Stimulated activated naive B cell treated with anti-CD40 and anti-IgM and Interleukin-4, amounts not matched to agents 10 μg/mL and 1 μg/mL and 100 μg/mL, for 72 hours (primary cell): ENCODE data around the gene SLC66A1.

Experiments
- ATAC-seq, 2 donors: fragments of 150-1000 bp; cut with Tn5 transposase; replicated peaks; 2 replicates each; pipeline ENCODE4 v1.10.0; 2021; ENCODE audit warnings: moderate library complexity in 1 of 2
- DNase-seq: peaks from one replicate; pipeline ENCODE4 v3.0.0; 2021
- H3K27ac Mint-ChIP-seq: one replicate; pipeline ENCODE4 v1.8.0; 2022; ENCODE audit warnings: mild to moderate bottlenecking, mixed read lengths
- H3K27me3 Mint-ChIP-seq, 2 donors: one replicate each; pipeline ENCODE4 v1.8.0; 2022; ENCODE audit warnings: mixed read lengths in 2 of 2
- H3K36me3 Mint-ChIP-seq, 2 donors: one replicate each; pipeline ENCODE4 v1.8.0; 2022; ENCODE audit warnings: mixed read lengths in 2 of 2, mild to moderate bottlenecking in 1 of 2
- H3K4me1 Mint-ChIP-seq, 2 donors: one replicate each; pipeline ENCODE4 v1.8.0; 2022; ENCODE audit warnings: mixed read lengths in 2 of 2, mild to moderate bottlenecking in 1 of 2
- H3K4me3 Mint-ChIP-seq, 2 donors: one replicate each; pipeline ENCODE4 v1.8.0; 2022; ENCODE audit warnings: mild to moderate bottlenecking in 2 of 2, mixed read lengths in 2 of 2, moderate library complexity in 1 of 2
- H3K9me3 Mint-ChIP-seq, 2 donors: one replicate each; pipeline ENCODE4 v1.8.0; 2022; ENCODE audit warnings: mixed read lengths in 2 of 2, mild to moderate bottlenecking in 1 of 2

Gene SLC66A1

DNA sequence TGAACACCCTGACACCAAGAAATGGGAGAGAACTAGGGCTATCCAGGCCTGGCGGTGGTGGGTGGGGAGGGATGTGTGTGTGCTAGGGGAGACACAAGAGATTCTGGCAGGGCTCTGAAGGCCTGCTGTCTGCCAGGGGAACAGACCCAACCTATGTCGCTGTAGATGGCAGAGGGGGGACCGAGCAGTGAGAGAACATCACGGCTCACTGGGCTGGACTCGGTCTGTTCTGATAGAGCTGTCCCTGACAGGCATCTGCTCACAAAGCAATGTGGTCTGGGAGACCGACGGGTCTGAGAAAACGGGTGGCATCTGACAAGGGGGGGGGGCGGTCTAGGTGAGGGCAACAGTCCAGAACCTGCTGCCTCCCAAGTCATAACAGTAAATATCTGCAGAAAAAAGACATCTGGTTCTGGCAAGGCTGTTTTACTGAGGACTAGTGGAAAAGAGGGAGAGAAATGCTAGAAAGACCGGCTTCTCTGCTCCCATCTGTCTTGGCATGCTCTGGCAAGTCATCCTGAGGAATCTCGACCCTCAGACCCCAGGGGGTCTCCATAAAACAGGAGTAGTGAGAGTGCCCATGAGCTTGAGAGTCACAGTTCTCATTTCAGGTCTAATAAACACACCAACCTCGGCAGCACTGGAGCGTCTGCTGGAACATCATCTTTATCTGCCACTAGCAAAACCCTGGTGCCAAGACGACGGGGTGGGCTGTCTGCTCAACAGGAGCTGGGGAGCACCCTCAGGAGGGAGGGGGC lies 36.5 kb downstream of the SLC66A1 start:
- H3K4me1 Mint-ChIP-seq, result peaks cover 22 to 49% of the 10 kb centered on the region in 2 donors
- no peak for DNase-seq
- peaks cover 39 to 57% of the 10 kb centered on the region in 2 donors for H3K36me3 Mint-ChIP-seq
- H3K9me3 Mint-ChIP-seq, result no peaks in the 10 kb centered on the region
- H3K4me3 Mint-ChIP-seq, result peak overlapping the region in 1 of 2 donors; percentile 16
- no peaks in the 10 kb centered on the region for H3K27me3 Mint-ChIP-seq
- ATAC-seq, result peak; percentile 2 to 13
- H3K27ac Mint-ChIP-seq, result peak overlapping the region; percentile 42

DNA sequence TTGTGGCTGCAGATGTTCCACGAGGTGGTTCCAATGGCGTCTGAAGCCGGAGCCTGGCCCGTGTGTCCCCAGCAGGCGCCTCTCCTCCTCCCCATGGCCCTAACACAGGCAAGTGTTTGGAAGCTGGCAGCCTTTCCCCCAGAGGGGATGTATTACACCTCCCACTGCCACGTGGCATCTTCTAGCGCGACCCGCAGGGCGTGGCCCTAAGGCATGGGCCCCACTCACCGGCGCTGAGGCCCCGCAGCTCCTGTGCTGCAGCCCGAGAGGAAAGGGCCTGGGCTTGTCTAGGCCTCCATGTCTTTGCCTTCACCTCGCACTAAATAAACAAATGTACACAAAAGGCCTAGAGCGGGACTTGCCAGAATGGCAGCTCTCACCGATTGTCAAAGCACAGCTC lies 37.9 kb downstream of the SLC66A1 start:
- H3K9me3 Mint-ChIP-seq, result no peaks in the 10 kb centered on the region

GRCh38 chr1:19350566-19350965 lies 38.4 kb downstream of the SLC66A1 start:
- Mint-ChIP-seq H3K4me3 (no peak overlapping the region), H3K27ac (no peak overlapping the region), H3K27me3 (no peaks in the 10 kb centered on the region), H3K4me1 (peaks cover 17 to 42% of the 10 kb centered on the region in 2 donors), H3K9me3 (no peaks in the 10 kb centered on the region), H3K36me3 (peaks cover 42 to 58% of the 10 kb centered on the region in 2 donors)
- no peak for ATAC-seq
- no peak for DNase-seq

More for the DNA sequence above, 37.9 kb downstream of the SLC66A1 start:
- Mint-ChIP-seq H3K4me1 (peaks cover 17 to 42% of the 10 kb centered on the region in 2 donors), H3K36me3 (peaks cover 37 to 57% of the 10 kb centered on the region in 2 donors), H3K27me3 (no peaks in the 10 kb centered on the region), H3K27ac (no peak overlapping the region), H3K4me3 (no peak overlapping the region)
- DNase-seq, result no peak
- no peak for ATAC-seq

DNA sequence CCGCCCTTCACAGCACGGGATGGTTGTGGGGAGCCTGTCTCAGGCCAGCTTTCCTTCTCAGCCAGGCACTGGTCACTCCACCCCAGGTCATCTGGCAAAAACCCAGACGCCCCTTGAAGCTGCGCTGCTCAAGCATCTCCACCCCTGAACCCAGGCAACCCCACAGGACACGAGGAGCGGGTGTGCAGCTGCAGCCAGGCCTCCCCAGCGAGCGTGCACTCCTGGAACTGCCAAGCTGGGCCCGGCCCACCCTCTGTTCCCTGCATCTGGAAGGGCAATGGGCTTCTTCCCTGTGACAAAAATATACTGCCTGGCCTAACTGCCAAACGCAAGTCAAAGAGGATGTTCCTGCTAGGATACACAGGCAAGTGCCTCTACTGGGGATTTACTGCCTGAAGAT lies 39.7 kb downstream of the SLC66A1 start:
- ATAC-seq, result no peak
- Mint-ChIP-seq H3K4me1 (peaks cover 17 to 34% of the 10 kb centered on the region in 2 donors), H3K4me3 (no peak overlapping the region), H3K27me3 (no peaks in the 10 kb centered on the region), H3K36me3 (peaks cover 41 to 58% of the 10 kb centered on the region in 2 donors), H3K9me3 (no peaks in the 10 kb centered on the region), H3K27ac (peak overlapping the region; percentile 60)
- no peak for DNase-seq

- DNase-seq (no peak), ATAC-seq (no peak)
- Mint-ChIP-seq H3K4me1 (peaks cover 12 to 25% of the 10 kb centered on the region in 2 donors), H3K27ac (peak overlapping the region; percentile 37), H3K36me3 (peaks cover 41 to 66% of the 10 kb centered on the region in 2 donors), H3K4me3 (no peak overlapping the region), H3K9me3 (no peaks in the 10 kb centered on the region), H3K27me3 (no peaks in the 10 kb centered on the region)
Observed at GRCh38 chr1:19352839-19353238, 40.7 kb downstream of the SLC66A1 start.

- H3K4me3 Mint-ChIP-seq, result no peak overlapping the region
- H3K36me3 Mint-ChIP-seq, result peaks cover 37 to 60% of the 10 kb centered on the region in 2 donors
- H3K4me1 Mint-ChIP-seq, result peaks cover 5 to 17% of the 10 kb centered on the region in 2 donors
- ATAC-seq (no peak), DNase-seq (no peak)
- no peaks in the 10 kb centered on the region for H3K27me3 Mint-ChIP-seq
- no peaks in the 10 kb centered on the region for H3K9me3 Mint-ChIP-seq
- peak overlapping the region; percentile 52 for H3K27ac Mint-ChIP-seq
Observed at GRCh38 chr1:19353596-19353995, 41.5 kb downstream of the SLC66A1 start.

- no peak overlapping the region for H3K27ac Mint-ChIP-seq
- no peaks in the 10 kb centered on the region for H3K9me3 Mint-ChIP-seq
- peaks cover 33 to 52% of the 10 kb centered on the region in 2 donors for H3K36me3 Mint-ChIP-seq
- H3K4me1 Mint-ChIP-seq, result peaks cover 2 to 8% of the 10 kb centered on the region in 2 donors
- ATAC-seq (no peak), DNase-seq (no peak)
- H3K27me3 Mint-ChIP-seq, result no peaks in the 10 kb centered on the region
- no peak overlapping the region for H3K4me3 Mint-ChIP-seq
Observed at GRCh38 chr1:19354531-19354981, 42.4 kb downstream of the SLC66A1 start.

DNA sequence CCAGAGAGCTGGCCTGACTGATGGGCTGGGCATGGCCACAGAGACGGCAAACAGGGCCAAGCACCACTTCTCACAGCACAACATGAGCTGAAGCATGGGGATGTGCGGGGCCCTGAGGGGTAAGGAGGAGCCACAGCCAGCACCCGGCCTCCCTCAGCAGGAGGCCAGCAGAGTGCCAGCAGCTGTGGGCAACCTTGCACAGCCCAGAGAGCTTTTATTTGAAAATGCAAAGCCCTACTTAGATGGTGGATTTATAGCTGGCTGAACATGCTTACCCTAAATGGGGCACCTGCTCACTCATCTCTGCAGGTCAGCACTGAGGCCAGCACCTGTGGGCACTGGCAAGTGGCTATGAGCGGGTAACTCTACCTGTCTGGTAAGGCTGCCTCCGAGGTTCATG lies 44.1 kb downstream of the SLC66A1 start:
- no peaks in the 10 kb centered on the region for H3K9me3 Mint-ChIP-seq
- DNase-seq (no peak), ATAC-seq (no peak)
- H3K4me1 Mint-ChIP-seq, result peaks cover 4 to 17% of the 10 kb centered on the region in 2 donors
- H3K4me3 Mint-ChIP-seq, result no peak overlapping the region
- no peak overlapping the region for H3K27ac Mint-ChIP-seq
- no peaks in the 10 kb centered on the region for H3K27me3 Mint-ChIP-seq
- H3K36me3 Mint-ChIP-seq, result peaks cover 27 to 45% of the 10 kb centered on the region in 2 donors

GRCh38 chr1:19357299-19357986 lies 45.3 kb downstream of the SLC66A1 start:
- no peaks in the 10 kb centered on the region for H3K9me3 Mint-ChIP-seq
- H3K4me1 Mint-ChIP-seq, result peaks cover 4 to 19% of the 10 kb centered on the region in 2 donors
- ATAC-seq, result no peak

DNA sequence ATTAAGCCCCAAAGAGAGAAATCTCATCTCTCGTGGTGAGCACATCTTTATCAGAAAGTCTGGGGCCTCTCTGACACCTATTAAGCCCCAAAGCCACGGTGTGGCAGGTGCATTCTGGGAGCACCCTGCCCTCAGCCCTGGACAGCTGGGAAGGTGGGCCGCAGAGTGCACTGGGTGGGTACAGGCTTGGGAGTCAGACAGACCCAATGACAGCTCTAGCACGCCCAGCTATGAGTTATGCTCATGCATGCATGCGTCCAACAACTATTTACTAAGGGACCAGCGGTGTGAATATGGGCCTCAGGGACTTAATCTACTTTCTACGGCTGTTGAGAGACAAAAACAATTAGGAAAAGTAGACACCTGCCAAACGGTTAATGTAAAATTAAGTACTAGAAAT lies 46.6 kb downstream of the SLC66A1 start:
- Mint-ChIP-seq H3K27ac (no peak overlapping the region), H3K36me3 (peaks cover 17 to 28% of the 10 kb centered on the region in 2 donors)
- ATAC-seq, result no peak

More at GRCh38 chr1:19357299-19357986, 45.3 kb downstream of the SLC66A1 start:
- Mint-ChIP-seq H3K27ac (no peak overlapping the region), H3K36me3 (peaks cover 23 to 37% of the 10 kb centered on the region in 2 donors), H3K4me3 (no peak overlapping the region), H3K27me3 (no peaks in the 10 kb centered on the region)
- no peak for DNase-seq

DNA sequence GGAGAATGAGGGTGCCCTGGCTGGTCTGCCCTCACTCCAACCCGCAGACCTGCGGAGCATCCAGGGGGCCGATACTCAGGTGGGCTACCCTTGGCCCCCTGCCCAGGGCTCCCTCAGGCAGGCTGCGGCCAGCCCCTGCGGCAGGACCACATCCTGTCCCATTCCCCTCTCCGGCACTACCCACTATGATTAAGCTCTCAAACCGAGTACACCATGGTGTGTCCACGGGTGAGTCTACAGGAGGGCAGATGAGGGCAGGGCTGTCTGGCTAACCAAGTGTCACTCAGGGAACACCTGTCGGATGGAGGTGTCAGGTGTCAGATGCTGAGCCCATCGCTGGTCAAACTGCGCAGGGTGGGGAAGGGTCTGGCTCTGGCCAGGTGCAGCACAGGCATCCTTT lies 47.2 kb downstream of the SLC66A1 start:
- H3K27ac Mint-ChIP-seq, result no peak overlapping the region
- no peak for ATAC-seq

More for the DNA sequence above, 46.6 kb downstream of the SLC66A1 start:
- no peak for DNase-seq
- H3K4me3 Mint-ChIP-seq, result no peak overlapping the region
- no peaks in the 10 kb centered on the region for H3K27me3 Mint-ChIP-seq
- H3K4me1 Mint-ChIP-seq, result peaks cover 4 to 19% of the 10 kb centered on the region in 2 donors
- H3K9me3 Mint-ChIP-seq, result no peaks in the 10 kb centered on the region

DNA sequence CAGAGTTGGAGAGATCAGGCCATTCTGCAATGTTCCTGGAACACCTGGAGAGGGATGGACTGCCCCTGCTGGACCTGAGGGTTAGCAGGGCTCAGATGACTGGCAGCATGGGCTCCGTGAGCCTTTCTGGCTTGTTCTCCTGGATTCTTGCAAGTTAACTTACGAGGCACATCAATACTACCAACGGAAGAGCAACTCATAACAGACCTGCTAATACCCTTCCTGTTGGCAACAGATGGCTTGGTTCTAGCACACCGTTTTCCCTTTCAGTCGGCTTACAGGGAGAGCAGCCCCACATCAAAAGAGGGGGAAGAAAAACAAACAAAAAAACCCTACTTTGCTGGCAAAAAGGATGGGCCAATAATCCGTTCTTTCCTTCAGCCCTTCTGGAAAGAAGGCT lies 47.9 kb downstream of the SLC66A1 start:
- ATAC-seq, result no peak
- Mint-ChIP-seq H3K27me3 (no peaks in the 10 kb centered on the region), H3K36me3 (peaks cover 16 to 26% of the 10 kb centered on the region in 2 donors), H3K27ac (peak overlapping the region; percentile 59), H3K4me3 (no peak overlapping the region), H3K9me3 (no peaks in the 10 kb centered on the region), H3K4me1 (peaks cover 4 to 19% of the 10 kb centered on the region in 2 donors)
- no peak for DNase-seq

More for the DNA sequence above, 47.2 kb downstream of the SLC66A1 start:
- Mint-ChIP-seq H3K27me3 (no peaks in the 10 kb centered on the region), H3K36me3 (peaks cover 15 to 27% of the 10 kb centered on the region in 2 donors), H3K4me3 (no peak overlapping the region), H3K4me1 (peaks cover 4 to 19% of the 10 kb centered on the region in 2 donors), H3K9me3 (no peaks in the 10 kb centered on the region)
- no peak for DNase-seq

DNA sequence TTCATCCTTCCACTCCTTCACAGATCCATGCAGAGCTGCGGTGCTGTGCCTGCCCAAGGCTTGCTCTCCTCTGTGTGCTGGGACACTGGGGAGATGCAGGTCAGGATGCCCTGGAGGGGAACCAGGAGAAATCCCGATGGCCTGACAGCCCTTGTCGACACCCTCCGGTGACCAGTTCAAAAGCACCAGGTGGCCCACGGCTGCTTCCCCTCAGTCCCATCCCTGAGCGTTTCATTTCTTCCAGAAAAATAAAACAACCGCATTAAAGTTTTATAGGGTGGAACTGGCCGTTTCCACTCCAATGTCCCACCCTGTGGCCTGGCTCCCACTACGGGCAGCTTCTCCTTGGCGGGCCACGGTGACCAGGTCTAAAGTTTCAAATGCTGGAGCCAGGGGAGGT lies 48.3 kb downstream of the SLC66A1 start:
- no peak for ATAC-seq
- Mint-ChIP-seq H3K4me3 (no peak overlapping the region), H3K9me3 (no peaks in the 10 kb centered on the region), H3K36me3 (peaks cover 17 to 29% of the 10 kb centered on the region in 2 donors), H3K27me3 (no peaks in the 10 kb centered on the region), H3K27ac (peak overlapping the region; percentile 59), H3K4me1 (peaks cover 4 to 19% of the 10 kb centered on the region in 2 donors)
- no peak for DNase-seq

DNA sequence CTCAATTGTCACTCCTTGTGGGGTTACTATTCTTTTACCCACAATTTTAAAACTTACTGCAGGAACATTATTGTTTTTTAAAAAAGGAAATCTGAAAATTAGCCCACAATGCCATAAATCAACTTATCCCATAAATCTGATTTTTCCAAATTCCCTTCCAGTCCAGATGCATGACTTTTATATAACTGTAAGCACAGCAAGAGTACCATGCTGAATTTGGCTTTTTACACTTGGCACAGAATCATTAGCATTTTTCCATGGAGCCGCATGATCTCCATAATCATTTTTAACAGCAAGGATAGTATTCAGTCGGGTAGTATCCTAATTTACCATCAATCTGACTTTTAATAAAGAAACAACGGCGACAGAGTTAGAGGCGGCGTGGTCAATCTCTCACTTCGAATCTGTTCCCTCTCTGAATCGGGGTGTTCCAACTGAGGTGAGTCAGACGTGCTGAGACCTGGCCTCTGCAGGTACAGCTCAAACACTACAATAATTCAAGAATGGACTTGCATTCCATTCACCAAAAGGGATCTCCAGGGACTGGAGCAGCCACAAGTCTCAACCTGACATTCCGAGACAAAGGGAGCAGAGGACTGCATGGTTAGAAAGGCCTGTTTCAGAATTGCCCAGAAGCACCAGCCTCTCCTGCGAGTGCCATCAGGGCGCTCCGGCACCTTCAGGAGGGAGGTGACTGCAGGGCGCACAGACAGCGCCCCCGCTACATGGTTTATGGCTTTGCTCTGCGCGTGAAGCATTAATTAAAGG lies 48.9 kb downstream of the SLC66A1 start:
- H3K4me3 Mint-ChIP-seq, result no peak overlapping the region
- no peak for ATAC-seq
- peaks cover 4 to 19% of the 10 kb centered on the region in 2 donors for H3K4me1 Mint-ChIP-seq
- no peak overlapping the region for H3K27ac Mint-ChIP-seq
- H3K9me3 Mint-ChIP-seq, result no peaks in the 10 kb centered on the region
- peaks cover 16 to 28% of the 10 kb centered on the region in 2 donors for H3K36me3 Mint-ChIP-seq
- no peak for DNase-seq
- H3K27me3 Mint-ChIP-seq, result no peaks in the 10 kb centered on the region
